NB4 (cell line): Measurements from ENCODE around the gene RPRD2.

Source experiments
- MYC ChIP-seq: IDR thresholded peaks from 2 replicates; pipeline ENCODE4 v1.6.1; 2011; ENCODE audit warnings: low read depth, low read length
- POLR2A ChIP-seq: IDR thresholded peaks from 2 replicates; pipeline ENCODE4 v1.6.1; 2011; ENCODE audit warnings: mild to moderate bottlenecking; ENCODE audit not compliant: insufficient read length; ENCODE audit errors: extremely low read depth
- TF ChIP-seq, protein P1 (sequence below): IDR thresholded peaks from one replicate; pipeline ENCODE4 v1.5.1; 2012; ENCODE audit warnings: low read depth, low read length
- TF ChIP-seq, protein P2 (sequence below): IDR thresholded peaks from 2 replicates; pipeline ENCODE4 v1.6.1; 2011; ENCODE audit warnings: low read depth, low read length

DNA sequence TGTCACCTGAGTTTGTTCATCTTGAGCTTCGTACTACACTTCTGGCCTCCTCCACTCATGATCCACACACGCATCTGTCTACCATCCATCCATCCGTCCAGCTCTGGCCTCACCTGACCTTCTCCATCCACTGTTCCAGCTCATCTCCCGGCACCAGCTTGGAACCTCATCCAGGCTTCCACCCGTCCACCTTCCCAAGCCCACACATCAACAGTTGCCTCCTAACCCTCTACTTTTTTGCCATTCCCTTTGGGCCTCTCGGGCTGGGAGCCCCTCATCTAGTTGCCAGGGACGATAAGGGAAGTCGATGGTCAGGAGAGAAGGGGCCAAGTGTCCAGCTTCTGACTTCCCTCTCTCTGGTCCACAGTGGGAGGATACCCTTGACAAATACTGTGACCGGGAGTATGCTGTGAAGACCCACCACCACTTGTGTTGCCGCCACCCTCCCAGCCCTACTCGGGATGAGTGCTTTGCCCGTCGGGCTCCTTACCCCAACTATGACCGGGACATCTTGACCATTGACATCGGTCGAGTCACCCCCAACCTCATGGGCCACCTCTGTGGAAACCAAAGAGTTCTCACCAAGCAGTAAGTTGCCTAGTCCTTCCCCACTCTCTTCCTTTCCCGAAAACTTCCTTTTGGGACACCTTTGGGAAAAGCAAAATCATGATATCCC is 148.2 kb downstream of the RPRD2 start:
- TF ChIP-seq, protein P1, sequence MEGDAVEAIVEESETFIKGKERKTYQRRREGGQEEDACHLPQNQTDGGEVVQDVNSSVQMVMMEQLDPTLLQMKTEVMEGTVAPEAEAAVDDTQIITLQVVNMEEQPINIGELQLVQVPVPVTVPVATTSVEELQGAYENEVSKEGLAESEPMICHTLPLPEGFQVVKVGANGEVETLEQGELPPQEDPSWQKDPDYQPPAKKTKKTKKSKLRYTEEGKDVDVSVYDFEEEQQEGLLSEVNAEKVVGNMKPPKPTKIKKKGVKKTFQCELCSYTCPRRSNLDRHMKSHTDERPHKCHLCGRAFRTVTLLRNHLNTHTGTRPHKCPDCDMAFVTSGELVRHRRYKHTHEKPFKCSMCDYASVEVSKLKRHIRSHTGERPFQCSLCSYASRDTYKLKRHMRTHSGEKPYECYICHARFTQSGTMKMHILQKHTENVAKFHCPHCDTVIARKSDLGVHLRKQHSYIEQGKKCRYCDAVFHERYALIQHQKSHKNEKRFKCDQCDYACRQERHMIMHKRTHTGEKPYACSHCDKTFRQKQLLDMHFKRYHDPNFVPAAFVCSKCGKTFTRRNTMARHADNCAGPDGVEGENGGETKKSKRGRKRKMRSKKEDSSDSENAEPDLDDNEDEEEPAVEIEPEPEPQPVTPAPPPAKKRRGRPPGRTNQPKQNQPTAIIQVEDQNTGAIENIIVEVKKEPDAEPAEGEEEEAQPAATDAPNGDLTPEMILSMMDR: no peak
- TF ChIP-seq, protein P2, sequence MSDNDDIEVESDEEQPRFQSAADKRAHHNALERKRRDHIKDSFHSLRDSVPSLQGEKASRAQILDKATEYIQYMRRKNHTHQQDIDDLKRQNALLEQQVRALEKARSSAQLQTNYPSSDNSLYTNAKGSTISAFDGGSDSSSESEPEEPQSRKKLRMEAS: no peak
- TF ChIP-seq MYC: no peak
- TF ChIP-seq POLR2A: no peak
